WTC11 (cell line): ENCODE measurements around the gene CDYL. TPM values are rescaled to one million over a fixed set of nuclear protein-coding genes. Genes with fewer than 3 reads are reported as not detected.
A peak's percentile ranks its signal among the peaks of the same experiment; 100 is the strongest.

Experiments used
- ATAC-seq: fragments of 200-7000 bp; cut with Tn5 transposase; 2 replicates; pipeline ENCODE4 v1.10.0; 2021; ENCODE audit warnings: mild to moderate bottlenecking, moderate library complexity
- CTCF ChIA-PET: fragments of 300-600 bp; sonication (Branson Sonifier 250); formaldehyde crosslinking; loops from one replicate; lab custom pipeline; 2021; ENCODE audit warnings: antibody characterized with exemption; lab: Charles Lee
- POLR2A ChIA-PET: fragments of 350-600 bp; sonication (Branson Sonifier 250); formaldehyde crosslinking; loops from one replicate; lab custom pipeline; 2021; ENCODE audit warnings: antibody characterized with exemption; lab: Charles Lee
- DNase-seq: peaks from one replicate; pipeline ENCODE4 v3.0.0; 2021; ENCODE audit warnings: low spot score
- H3K27ac Mint-ChIP-seq: 2 replicates; pipeline ENCODE4 v1.8.0; 2021; ENCODE audit warnings: mixed read lengths
- H3K27me3 Mint-ChIP-seq: 2 replicates; pipeline ENCODE4 v1.8.0; 2021; ENCODE audit warnings: low read depth, mild to moderate bottlenecking, moderate library complexity, mixed read lengths
- H3K36me3 Mint-ChIP-seq: 2 replicates; pipeline ENCODE4 v1.8.0; 2021; ENCODE audit warnings: mixed read lengths
- H3K4me1 Mint-ChIP-seq: 2 replicates; pipeline ENCODE4 v1.8.0; 2022; ENCODE audit warnings: mixed read lengths
- H3K4me3 Mint-ChIP-seq: 2 replicates; pipeline ENCODE4 v1.8.0; 2021; ENCODE audit warnings: mild to moderate bottlenecking, moderate library complexity, mixed read lengths
- H3K9me3 Mint-ChIP-seq: 2 replicates; pipeline ENCODE4 v1.8.0; 2021; ENCODE audit warnings: mixed read lengths
- ETV6 ChIP-seq: sonication (generic); formaldehyde crosslinking; IDR thresholded peaks from 2 replicates; pipeline ENCODE4 v1.8.1; 2022; ENCODE audit warnings: mild to moderate bottlenecking, missing genetic modification reagents
- FOXP1 ChIP-seq: sonication (generic); formaldehyde crosslinking; IDR thresholded peaks from 2 replicates; pipeline ENCODE4 v1.8.0; 2022; ENCODE audit warnings: missing genetic modification reagents, mild to moderate bottlenecking, moderate library complexity, borderline replicate concordance
- GRHL2 ChIP-seq: fragments of 250-450 bp; sonication (Bioruptor Pico); IDR thresholded peaks from 2 replicates; pipeline ENCODE4 v1.8.0; 2022; ENCODE audit warnings: mild to moderate bottlenecking, moderate library complexity; ENCODE audit not compliant: insufficient replicate concordance, severe bottlenecking
- IRF2 ChIP-seq: sonication (generic); formaldehyde crosslinking; IDR thresholded peaks from 2 replicates; pipeline ENCODE4 v1.8.0; 2022; ENCODE audit warnings: low read depth, missing genetic modification reagents, borderline replicate concordance
- JUN ChIP-seq: sonication (generic); formaldehyde crosslinking; IDR thresholded peaks from 2 replicates; pipeline ENCODE4 v1.8.0; 2023; ENCODE audit warnings: mild to moderate bottlenecking, missing genetic modification reagents
- NFATC4 ChIP-seq: fragments of 250-450 bp; sonication (Bioruptor Pico); IDR thresholded peaks from 2 replicates; pipeline ENCODE4 v1.9.0; 2021; ENCODE audit warnings: mild to moderate bottlenecking
- PRRX2 ChIP-seq: fragments of 250-450 bp; sonication (Bioruptor Pico); IDR thresholded peaks from 2 replicates; pipeline ENCODE4 v1.8.0; 2021; ENCODE audit warnings: mild to moderate bottlenecking
- SMAD3 ChIP-seq: sonication (generic); formaldehyde crosslinking; IDR thresholded peaks from 2 replicates; pipeline ENCODE4 v1.8.0; 2022; ENCODE audit warnings: missing genetic modification reagents, mild to moderate bottlenecking, borderline replicate concordance
- TCF7 ChIP-seq: sonication (generic); formaldehyde crosslinking; IDR thresholded peaks from 2 replicates; pipeline ENCODE4 v1.8.0; 2022; ENCODE audit warnings: mild to moderate bottlenecking, low read depth, missing genetic modification reagents, moderate library complexity
- TEAD1 ChIP-seq: sonication (generic); formaldehyde crosslinking; IDR thresholded peaks from 2 replicates; pipeline ENCODE4 v1.8.0; 2022; ENCODE audit warnings: mild to moderate bottlenecking, missing genetic modification reagents
- ZNF138 ChIP-seq: sonication (generic); formaldehyde crosslinking; conservative IDR thresholded peaks from 2 replicates; pipeline ENCODE4 v1.8.1; 2022; ENCODE audit warnings: mild to moderate bottlenecking, moderate library complexity, missing genetic modification reagents
- ZNF232 ChIP-seq: sonication (generic); formaldehyde crosslinking; IDR thresholded peaks from 2 replicates; pipeline ENCODE4 v1.8.0; 2022; ENCODE audit warnings: mild to moderate bottlenecking, missing genetic modification reagents
- ZNF317 ChIP-seq: sonication (generic); formaldehyde crosslinking; IDR thresholded peaks from 2 replicates; pipeline ENCODE4 v1.8.1; 2023; ENCODE audit warnings: low read depth, mild to moderate bottlenecking, moderate library complexity, missing genetic modification reagents, borderline replicate concordance
- total RNA-seq: library from RNA; stranded (reverse); gene quantifications from 3 replicates; pipeline ENCODE4 v1.2.3, GENCODE V29; 2021
- TF ChIP-seq, protein P1 (sequence below): fragments of 200-600 bp; IDR thresholded peaks from 2 replicates; pipeline ENCODE4 v1.8.0; 2022; ENCODE audit warnings: antibody characterized with exemption
- TF ChIP-seq, protein P2 (sequence below): sonication (generic); formaldehyde crosslinking; conservative IDR thresholded peaks from 2 replicates; pipeline ENCODE4 v1.8.1; 2023; ENCODE audit warnings: mild to moderate bottlenecking, low read depth, missing genetic modification reagents, moderate library complexity
- TF ChIP-seq, protein P3 (sequence below): fragments of 250-450 bp; sonication (Bioruptor Pico); conservative IDR thresholded peaks from 2 replicates; pipeline ENCODE4 v1.9.0; 2021; ENCODE audit warnings: mild to moderate bottlenecking
- TF ChIP-seq, protein P4 (sequence below): sonication (generic); formaldehyde crosslinking; IDR thresholded peaks from 2 replicates; pipeline ENCODE4 v1.8.1; 2022; ENCODE audit warnings: mild to moderate bottlenecking, moderate library complexity, missing genetic modification reagents
- TF ChIP-seq, protein P5 (sequence below): sonication (generic); formaldehyde crosslinking; IDR thresholded peaks from 2 replicates; pipeline ENCODE4 v1.8.0; 2023; ENCODE audit warnings: missing genetic modification reagents
- TF ChIP-seq, protein P6 (sequence below): sonication (generic); formaldehyde crosslinking; IDR thresholded peaks from 2 replicates; pipeline ENCODE4 v1.8.0; 2023; ENCODE audit warnings: missing genetic modification reagents, mild to moderate bottlenecking, borderline replicate concordance

Gene CDYL
- total RNA-seq, 1 experiment from 2014 or later: 92.0 TPM

DNA sequence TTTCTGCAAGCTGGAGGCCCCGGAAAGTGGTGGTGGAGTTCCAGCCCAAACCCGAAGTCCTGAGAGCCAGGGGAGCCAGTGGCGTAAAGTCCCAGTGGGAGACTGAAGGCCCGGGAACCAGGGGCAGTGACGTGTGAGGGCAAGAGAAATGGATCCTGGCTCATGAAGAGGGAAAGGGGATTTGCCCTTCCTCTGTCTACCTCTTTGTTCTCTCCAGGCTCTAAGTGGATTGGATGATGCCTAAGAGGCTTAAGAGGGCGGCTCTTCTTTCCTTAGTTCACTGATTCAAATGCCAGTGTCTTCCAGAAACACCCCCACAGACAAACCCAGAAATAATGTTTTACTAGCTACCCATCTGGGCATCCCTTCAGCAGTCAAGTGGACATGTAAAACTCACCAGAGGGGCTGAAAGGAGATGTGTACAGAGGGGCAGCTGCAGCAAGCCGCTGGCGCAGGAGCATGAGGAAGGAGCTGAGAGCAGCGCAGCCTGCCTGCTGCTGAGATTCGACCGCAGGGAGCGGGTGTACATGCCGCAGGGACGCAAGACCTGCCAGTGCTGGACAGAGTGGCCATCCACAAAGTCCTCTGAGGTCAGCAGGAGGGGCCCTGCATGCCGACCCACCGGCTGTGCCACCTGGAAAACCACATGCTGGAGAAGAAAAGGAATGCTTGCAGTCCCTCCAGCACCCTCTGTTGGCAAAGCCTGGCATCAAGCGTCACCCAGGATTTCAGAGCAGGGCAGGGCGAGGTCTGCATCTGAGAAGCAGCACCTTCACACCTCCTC, 29.5 kb downstream of the CDYL start:
- Mint-ChIP-seq H3K27ac (no peak overlapping the region), H3K4me3 (no peak overlapping the region), H3K36me3 (peaks cover 8% of the 10 kb centered on the region; the same call in 1 of the 2 replicates), H3K4me1 (peaks cover 75% of the 10 kb centered on the region), H3K9me3 (no peaks in the 10 kb centered on the region), H3K27me3 (no peaks in the 10 kb centered on the region)
- TF ChIP-seq NFATC4 (CRISPR knock-in tag) (no peak), PRRX2 (CRISPR knock-in tag) (no peak), TEAD1 (no peak), FOXP1 (CRISPR knock-in tag) (peak; percentile 48; the same call in 1 of the 2 replicates)
- TF ChIP-seq, protein P1, sequence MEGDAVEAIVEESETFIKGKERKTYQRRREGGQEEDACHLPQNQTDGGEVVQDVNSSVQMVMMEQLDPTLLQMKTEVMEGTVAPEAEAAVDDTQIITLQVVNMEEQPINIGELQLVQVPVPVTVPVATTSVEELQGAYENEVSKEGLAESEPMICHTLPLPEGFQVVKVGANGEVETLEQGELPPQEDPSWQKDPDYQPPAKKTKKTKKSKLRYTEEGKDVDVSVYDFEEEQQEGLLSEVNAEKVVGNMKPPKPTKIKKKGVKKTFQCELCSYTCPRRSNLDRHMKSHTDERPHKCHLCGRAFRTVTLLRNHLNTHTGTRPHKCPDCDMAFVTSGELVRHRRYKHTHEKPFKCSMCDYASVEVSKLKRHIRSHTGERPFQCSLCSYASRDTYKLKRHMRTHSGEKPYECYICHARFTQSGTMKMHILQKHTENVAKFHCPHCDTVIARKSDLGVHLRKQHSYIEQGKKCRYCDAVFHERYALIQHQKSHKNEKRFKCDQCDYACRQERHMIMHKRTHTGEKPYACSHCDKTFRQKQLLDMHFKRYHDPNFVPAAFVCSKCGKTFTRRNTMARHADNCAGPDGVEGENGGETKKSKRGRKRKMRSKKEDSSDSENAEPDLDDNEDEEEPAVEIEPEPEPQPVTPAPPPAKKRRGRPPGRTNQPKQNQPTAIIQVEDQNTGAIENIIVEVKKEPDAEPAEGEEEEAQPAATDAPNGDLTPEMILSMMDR: peak; percentile 40
- ChIA-PET CTCF (interaction anchor here (0.5 to 2.2 kb wide), 5 partner anchors 16 to 309 kb away, joined by 3 to 6 read pairs (median 3); no protein-coding TSS in a partner anchor), POLR2A (no interaction called here)
- DNase-seq: peak; percentile 73
- ATAC-seq: peak; percentile 77

DNA sequence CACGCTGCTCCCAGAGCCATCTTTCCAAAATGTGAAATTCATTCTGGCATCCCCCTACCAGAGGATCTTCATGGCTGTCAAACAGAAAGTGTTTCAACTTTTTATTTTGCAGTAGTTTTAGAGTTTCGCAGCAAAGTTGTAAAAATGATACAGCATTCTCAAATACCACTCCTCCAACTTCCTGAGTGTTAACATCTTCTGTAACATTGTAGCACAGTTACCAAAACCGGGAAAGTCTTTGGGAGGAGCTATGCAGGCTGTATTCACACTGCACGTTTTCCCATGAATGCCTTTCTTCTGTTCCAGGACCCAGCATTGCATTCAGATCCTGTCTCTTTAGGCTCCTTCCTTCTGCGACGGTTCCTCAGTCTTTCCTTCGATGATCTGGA, 30.1 kb downstream of the CDYL start:
- Mint-ChIP-seq H3K4me1 (peaks cover 74% of the 10 kb centered on the region), H3K27ac (no peak overlapping the region), H3K4me3 (no peak overlapping the region), H3K9me3 (no peaks in the 10 kb centered on the region), H3K36me3 (peaks cover 8% of the 10 kb centered on the region; the same call in 1 of the 2 replicates)
- DNase-seq: no peak
- no peak for ATAC-seq
- CTCF ChIA-PET: interaction anchor here (1.1 to 2.2 kb wide), 2 partner anchors 16 to 97 kb away, joined by 6 read pairs; no protein-coding TSS in a partner anchor
- TF ChIP-seq, protein P2, sequence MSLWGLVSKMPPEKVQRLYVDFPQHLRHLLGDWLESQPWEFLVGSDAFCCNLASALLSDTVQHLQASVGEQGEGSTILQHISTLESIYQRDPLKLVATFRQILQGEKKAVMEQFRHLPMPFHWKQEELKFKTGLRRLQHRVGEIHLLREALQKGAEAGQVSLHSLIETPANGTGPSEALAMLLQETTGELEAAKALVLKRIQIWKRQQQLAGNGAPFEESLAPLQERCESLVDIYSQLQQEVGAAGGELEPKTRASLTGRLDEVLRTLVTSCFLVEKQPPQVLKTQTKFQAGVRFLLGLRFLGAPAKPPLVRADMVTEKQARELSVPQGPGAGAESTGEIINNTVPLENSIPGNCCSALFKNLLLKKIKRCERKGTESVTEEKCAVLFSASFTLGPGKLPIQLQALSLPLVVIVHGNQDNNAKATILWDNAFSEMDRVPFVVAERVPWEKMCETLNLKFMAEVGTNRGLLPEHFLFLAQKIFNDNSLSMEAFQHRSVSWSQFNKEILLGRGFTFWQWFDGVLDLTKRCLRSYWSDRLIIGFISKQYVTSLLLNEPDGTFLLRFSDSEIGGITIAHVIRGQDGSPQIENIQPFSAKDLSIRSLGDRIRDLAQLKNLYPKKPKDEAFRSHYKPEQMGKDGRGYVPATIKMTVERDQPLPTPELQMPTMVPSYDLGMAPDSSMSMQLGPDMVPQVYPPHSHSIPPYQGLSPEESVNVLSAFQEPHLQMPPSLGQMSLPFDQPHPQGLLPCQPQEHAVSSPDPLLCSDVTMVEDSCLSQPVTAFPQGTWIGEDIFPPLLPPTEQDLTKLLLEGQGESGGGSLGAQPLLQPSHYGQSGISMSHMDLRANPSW: no peak
- TF ChIP-seq ETV6 (no peak), ZNF138 (CRISPR knock-in tag) (no peak), TCF7 (no peak), JUN (CRISPR knock-in tag) (no peak), ZNF232 (CRISPR knock-in tag) (no peak), ZNF317 (CRISPR knock-in tag) (no peak)
- TF ChIP-seq, protein P3, sequence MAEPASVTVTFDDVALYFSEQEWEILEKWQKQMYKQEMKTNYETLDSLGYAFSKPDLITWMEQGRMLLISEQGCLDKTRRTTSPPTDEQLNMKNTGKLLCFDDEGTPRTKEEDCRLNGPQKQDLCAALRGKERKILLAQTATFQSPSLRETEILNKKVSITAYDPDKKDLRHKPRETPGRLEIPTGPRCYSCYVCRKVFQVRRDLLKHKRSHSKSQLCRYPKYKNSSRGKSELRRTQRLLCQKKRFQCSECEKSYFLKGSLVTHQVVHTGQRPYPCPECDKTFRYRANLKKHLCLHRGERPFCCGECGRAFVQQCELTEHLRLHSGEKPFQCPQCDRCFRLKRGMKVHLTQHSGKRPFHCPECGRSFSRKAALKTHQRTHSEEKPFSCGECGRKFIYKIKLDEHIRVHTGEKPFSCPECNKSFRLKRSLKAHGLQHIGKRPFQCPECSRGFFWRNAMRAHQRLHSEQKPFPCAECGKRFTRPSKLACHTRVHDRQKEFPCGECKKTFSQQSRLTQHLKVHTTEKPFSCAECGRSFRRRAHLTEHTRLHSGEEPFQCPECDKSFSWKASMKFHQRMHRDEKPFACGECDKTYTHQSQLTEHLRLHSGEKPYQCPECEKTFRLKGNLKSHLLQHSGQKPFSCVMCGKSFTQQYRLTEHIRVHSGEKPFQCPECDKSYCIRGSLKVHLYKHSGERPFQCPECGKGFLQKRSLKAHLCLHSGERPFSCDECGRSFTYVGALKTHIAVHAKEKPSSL (CRISPR knock-in tag): no peak
- TF ChIP-seq, all 79 proteins: peak for 0
- POLR2A ChIA-PET: no interaction called here
- H3K27me3 Mint-ChIP-seq: no peaks in the 10 kb centered on the region

DNA sequence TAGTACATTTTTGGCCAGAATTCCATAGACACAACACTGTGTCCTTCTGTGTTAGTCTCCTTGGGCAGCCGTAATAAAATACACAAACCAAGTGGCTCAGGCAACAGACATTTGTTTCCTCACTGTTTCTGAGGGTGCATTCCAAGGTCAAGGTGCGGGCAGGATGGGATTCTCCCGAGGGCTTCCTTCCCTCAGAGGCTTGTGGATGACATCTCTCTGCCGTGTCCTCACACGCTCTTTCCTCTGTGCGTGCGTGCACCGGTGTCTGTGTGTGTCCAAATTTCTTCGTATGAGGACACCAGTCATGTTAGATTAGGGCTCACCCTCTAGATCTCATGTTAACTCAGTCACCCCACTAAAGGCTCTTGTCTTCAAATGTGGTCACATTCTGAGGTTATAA, 30.6 kb downstream of the CDYL start:
- POLR2A ChIA-PET: no interaction called here
- H3K4me1 Mint-ChIP-seq: peaks cover 73% of the 10 kb centered on the region
- peaks cover 8% of the 10 kb centered on the region; the same call in 1 of the 2 replicates for H3K36me3 Mint-ChIP-seq
- no peaks in the 10 kb centered on the region for H3K27me3 Mint-ChIP-seq
- ATAC-seq: no peak
- DNase-seq: no peak
- no peak overlapping the region for H3K4me3 Mint-ChIP-seq
- no peak overlapping the region for H3K27ac Mint-ChIP-seq
- no peaks in the 10 kb centered on the region for H3K9me3 Mint-ChIP-seq
- CTCF ChIA-PET: no interaction called here
- TF ChIP-seq, protein P4, sequence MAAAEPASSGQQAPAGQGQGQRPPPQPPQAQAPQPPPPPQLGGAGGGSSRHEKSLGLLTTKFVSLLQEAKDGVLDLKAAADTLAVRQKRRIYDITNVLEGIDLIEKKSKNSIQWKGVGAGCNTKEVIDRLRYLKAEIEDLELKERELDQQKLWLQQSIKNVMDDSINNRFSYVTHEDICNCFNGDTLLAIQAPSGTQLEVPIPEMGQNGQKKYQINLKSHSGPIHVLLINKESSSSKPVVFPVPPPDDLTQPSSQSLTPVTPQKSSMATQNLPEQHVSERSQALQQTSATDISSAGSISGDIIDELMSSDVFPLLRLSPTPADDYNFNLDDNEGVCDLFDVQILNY (CRISPR knock-in tag): no peak
- TF ChIP-seq IRF2 (CRISPR knock-in tag) (no peak), GRHL2 (no peak), SMAD3 (CRISPR knock-in tag) (no peak)
- TF ChIP-seq, protein P5, sequence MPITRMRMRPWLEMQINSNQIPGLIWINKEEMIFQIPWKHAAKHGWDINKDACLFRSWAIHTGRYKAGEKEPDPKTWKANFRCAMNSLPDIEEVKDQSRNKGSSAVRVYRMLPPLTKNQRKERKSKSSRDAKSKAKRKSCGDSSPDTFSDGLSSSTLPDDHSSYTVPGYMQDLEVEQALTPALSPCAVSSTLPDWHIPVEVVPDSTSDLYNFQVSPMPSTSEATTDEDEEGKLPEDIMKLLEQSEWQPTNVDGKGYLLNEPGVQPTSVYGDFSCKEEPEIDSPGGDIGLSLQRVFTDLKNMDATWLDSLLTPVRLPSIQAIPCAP (CRISPR knock-in tag): no peak
- TF ChIP-seq, protein P6, sequence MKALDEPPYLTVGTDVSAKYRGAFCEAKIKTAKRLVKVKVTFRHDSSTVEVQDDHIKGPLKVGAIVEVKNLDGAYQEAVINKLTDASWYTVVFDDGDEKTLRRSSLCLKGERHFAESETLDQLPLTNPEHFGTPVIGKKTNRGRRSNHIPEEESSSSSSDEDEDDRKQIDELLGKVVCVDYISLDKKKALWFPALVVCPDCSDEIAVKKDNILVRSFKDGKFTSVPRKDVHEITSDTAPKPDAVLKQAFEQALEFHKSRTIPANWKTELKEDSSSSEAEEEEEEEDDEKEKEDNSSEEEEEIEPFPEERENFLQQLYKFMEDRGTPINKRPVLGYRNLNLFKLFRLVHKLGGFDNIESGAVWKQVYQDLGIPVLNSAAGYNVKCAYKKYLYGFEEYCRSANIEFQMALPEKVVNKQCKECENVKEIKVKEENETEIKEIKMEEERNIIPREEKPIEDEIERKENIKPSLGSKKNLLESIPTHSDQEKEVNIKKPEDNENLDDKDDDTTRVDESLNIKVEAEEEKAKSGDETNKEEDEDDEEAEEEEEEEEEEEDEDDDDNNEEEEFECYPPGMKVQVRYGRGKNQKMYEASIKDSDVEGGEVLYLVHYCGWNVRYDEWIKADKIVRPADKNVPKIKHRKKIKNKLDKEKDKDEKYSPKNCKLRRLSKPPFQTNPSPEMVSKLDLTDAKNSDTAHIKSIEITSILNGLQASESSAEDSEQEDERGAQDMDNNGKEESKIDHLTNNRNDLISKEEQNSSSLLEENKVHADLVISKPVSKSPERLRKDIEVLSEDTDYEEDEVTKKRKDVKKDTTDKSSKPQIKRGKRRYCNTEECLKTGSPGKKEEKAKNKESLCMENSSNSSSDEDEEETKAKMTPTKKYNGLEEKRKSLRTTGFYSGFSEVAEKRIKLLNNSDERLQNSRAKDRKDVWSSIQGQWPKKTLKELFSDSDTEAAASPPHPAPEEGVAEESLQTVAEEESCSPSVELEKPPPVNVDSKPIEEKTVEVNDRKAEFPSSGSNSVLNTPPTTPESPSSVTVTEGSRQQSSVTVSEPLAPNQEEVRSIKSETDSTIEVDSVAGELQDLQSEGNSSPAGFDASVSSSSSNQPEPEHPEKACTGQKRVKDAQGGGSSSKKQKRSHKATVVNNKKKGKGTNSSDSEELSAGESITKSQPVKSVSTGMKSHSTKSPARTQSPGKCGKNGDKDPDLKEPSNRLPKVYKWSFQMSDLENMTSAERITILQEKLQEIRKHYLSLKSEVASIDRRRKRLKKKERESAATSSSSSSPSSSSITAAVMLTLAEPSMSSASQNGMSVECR (CRISPR knock-in tag): no peak
